SK-N-SH treated with all-trans-retinoic acid at 6 μM for 48 hours (cell line): ENCODE results near the gene LYST.

Source experiments
- ATAC-seq: fragments of 200-7000 bp; cut with Tn5 transposase; 3 replicates; pipeline ENCODE4 v1.9.1; 2020; ENCODE audit warnings: mild to moderate bottlenecking, moderate library complexity
- ARNTL ChIP-seq: fragments of 450-650 bp; formaldehyde crosslinking; IDR thresholded peaks from 2 replicates; pipeline ENCODE4 v1.5.0; 2020; ENCODE audit warnings: low read depth, mild to moderate bottlenecking, moderate library complexity, borderline replicate concordance
- BACH2 ChIP-seq: fragments of 250-450 bp; sonication (Bioruptor Pico); IDR thresholded peaks from 2 replicates; pipeline ENCODE4 v1.9.0; 2021; ENCODE audit warnings: mild to moderate bottlenecking, borderline replicate concordance
- CREB5 ChIP-seq: fragments of 250-450 bp; sonication (Bioruptor Pico); IDR thresholded peaks from 2 replicates; pipeline ENCODE4 v1.5.1; 2020; ENCODE audit warnings: low read depth, mild to moderate bottlenecking, moderate library complexity
- CSDC2 ChIP-seq: fragments of 250-450 bp; sonication (Bioruptor Pico); IDR thresholded peaks from 2 replicates; pipeline ENCODE4 v1.5.0; 2020; ENCODE audit warnings: mild to moderate bottlenecking, moderate library complexity
- ESRRG ChIP-seq: fragments of 250-450 bp; sonication (Bioruptor Pico); IDR thresholded peaks from 2 replicates; pipeline ENCODE4 v1.6.1; 2021; ENCODE audit warnings: mild to moderate bottlenecking
- GLIS3 ChIP-seq: fragments of 250-450 bp; sonication (Bioruptor Pico); IDR thresholded peaks from 2 replicates; pipeline ENCODE4 v1.5.0; 2020; ENCODE audit warnings: mild to moderate bottlenecking, moderate library complexity
- PATZ1 ChIP-seq: fragments of 250-450 bp; sonication (Bioruptor Pico); IDR thresholded peaks from 2 replicates; pipeline ENCODE4 v1.8.0; 2020; ENCODE audit warnings: mild to moderate bottlenecking, moderate library complexity, borderline replicate concordance
- RARB ChIP-seq: fragments of 250-450 bp; sonication (Bioruptor Pico); IDR thresholded peaks from 2 replicates; pipeline ENCODE4 v1.8.0; 2021; ENCODE audit warnings: mild to moderate bottlenecking, moderate library complexity
- SNAI2 ChIP-seq: fragments of 250-450 bp; sonication (Bioruptor Pico); IDR thresholded peaks from 2 replicates; pipeline ENCODE4 v1.5.0; 2020; ENCODE audit warnings: mild to moderate bottlenecking, moderate library complexity
- TOX ChIP-seq: fragments of 250-450 bp; sonication (Bioruptor Pico); IDR thresholded peaks from 2 replicates; pipeline ENCODE4 v1.8.0; 2021; ENCODE audit warnings: mild to moderate bottlenecking, moderate library complexity, borderline replicate concordance
- ZC3H10 ChIP-seq: fragments of 250-450 bp; sonication (Bioruptor Pico); IDR thresholded peaks from 2 replicates; pipeline ENCODE4 v1.5.1; 2021; ENCODE audit warnings: mild to moderate bottlenecking, moderate library complexity
- ZFP3 ChIP-seq: fragments of 250-450 bp; sonication (Bioruptor Pico); IDR thresholded peaks from 2 replicates; pipeline ENCODE4 v1.5.0; 2020; ENCODE audit warnings: mild to moderate bottlenecking, moderate library complexity
- ZFP30 ChIP-seq: fragments of 450-650 bp; formaldehyde crosslinking; IDR thresholded peaks from 2 replicates; pipeline ENCODE4 v1.5.0; 2022; ENCODE audit warnings: mild to moderate bottlenecking, moderate library complexity
- ZNF565 ChIP-seq: fragments of 450-650 bp; formaldehyde crosslinking; conservative IDR thresholded peaks from 2 replicates; pipeline ENCODE4 v1.5.0; 2020; ENCODE audit warnings: low read depth, mild to moderate bottlenecking, moderate library complexity
- ZNF70 ChIP-seq: fragments of 450-650 bp; formaldehyde crosslinking; IDR thresholded peaks from 2 replicates; pipeline ENCODE4 v1.5.0; 2020; ENCODE audit warnings: mild to moderate bottlenecking, moderate library complexity
- ZNF8 ChIP-seq: fragments of 450-650 bp; formaldehyde crosslinking; IDR thresholded peaks from 2 replicates; pipeline ENCODE4 v1.5.0; 2020; ENCODE audit warnings: mild to moderate bottlenecking, moderate library complexity
- TF ChIP-seq, protein P1 (sequence below): fragments of 250-450 bp; sonication (Bioruptor Pico); IDR thresholded peaks from 2 replicates; pipeline ENCODE4 v1.8.0; 2021; ENCODE audit warnings: low read depth, mild to moderate bottlenecking, moderate library complexity, borderline replicate concordance
- TF ChIP-seq, protein P2 (sequence below): fragments of 250-450 bp; sonication (Bioruptor Pico); IDR thresholded peaks from 2 replicates; pipeline ENCODE4 v1.5.0; 2020; ENCODE audit warnings: mild to moderate bottlenecking, moderate library complexity

Gene LYST

GRCh38 chr1:235892202-235892601, 25.5 kb upstream of the LYST start:
- TF ChIP-seq ARNTL (no peak), CSDC2 (CRISPR knock-in tag) (no peak)
- ATAC-seq: no peak

GRCh38 chr1:235888119-235888643, 21.5 kb upstream of the LYST start:
- TF ChIP-seq, protein P1, sequence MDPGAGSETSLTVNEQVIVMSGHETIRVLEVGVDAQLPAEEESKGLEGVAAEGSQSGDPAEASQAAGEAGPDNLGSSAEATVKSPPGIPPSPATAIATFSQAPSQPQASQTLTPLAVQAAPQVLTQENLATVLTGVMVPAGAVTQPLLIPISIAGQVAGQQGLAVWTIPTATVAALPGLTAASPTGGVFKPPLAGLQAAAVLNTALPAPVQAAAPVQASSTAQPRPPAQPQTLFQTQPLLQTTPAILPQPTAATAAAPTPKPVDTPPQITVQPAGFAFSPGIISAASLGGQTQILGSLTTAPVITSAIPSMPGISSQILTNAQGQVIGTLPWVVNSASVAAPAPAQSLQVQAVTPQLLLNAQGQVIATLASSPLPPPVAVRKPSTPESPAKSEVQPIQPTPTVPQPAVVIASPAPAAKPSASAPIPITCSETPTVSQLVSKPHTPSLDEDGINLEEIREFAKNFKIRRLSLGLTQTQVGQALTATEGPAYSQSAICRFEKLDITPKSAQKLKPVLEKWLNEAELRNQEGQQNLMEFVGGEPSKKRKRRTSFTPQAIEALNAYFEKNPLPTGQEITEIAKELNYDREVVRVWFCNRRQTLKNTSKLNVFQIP (CRISPR knock-in tag): no peak
- TF ChIP-seq RARB (CRISPR knock-in tag) (no peak), SNAI2 (CRISPR knock-in tag) (no peak), ZFP3 (CRISPR knock-in tag) (no peak), BACH2 (no peak), PATZ1 (CRISPR knock-in tag) (no peak), ZC3H10 (CRISPR knock-in tag) (no peak), ESRRG (CRISPR knock-in tag) (no peak), TOX (no peak), ZNF565 (CRISPR knock-in tag) (no peak), ZNF70 (CRISPR knock-in tag) (no peak), ZFP30 (no peak), CREB5 (CRISPR knock-in tag) (no peak), GLIS3 (CRISPR knock-in tag) (no peak), CSDC2 (CRISPR knock-in tag) (no peak)
- TF ChIP-seq, protein P2, sequence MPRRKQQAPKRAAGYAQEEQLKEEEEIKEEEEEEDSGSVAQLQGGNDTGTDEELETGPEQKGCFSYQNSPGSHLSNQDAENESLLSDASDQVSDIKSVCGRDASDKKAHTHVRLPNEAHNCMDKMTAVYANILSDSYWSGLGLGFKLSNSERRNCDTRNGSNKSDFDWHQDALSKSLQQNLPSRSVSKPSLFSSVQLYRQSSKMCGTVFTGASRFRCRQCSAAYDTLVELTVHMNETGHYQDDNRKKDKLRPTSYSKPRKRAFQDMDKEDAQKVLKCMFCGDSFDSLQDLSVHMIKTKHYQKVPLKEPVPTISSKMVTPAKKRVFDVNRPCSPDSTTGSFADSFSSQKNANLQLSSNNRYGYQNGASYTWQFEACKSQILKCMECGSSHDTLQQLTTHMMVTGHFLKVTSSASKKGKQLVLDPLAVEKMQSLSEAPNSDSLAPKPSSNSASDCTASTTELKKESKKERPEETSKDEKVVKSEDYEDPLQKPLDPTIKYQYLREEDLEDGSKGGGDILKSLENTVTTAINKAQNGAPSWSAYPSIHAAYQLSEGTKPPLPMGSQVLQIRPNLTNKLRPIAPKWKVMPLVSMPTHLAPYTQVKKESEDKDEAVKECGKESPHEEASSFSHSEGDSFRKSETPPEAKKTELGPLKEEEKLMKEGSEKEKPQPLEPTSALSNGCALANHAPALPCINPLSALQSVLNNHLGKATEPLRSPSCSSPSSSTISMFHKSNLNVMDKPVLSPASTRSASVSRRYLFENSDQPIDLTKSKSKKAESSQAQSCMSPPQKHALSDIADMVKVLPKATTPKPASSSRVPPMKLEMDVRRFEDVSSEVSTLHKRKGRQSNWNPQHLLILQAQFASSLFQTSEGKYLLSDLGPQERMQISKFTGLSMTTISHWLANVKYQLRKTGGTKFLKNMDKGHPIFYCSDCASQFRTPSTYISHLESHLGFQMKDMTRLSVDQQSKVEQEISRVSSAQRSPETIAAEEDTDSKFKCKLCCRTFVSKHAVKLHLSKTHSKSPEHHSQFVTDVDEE (CRISPR knock-in tag): no peak
- TF ChIP-seq, all 23 proteins: peak for 0
- no peak for ATAC-seq

DNA sequence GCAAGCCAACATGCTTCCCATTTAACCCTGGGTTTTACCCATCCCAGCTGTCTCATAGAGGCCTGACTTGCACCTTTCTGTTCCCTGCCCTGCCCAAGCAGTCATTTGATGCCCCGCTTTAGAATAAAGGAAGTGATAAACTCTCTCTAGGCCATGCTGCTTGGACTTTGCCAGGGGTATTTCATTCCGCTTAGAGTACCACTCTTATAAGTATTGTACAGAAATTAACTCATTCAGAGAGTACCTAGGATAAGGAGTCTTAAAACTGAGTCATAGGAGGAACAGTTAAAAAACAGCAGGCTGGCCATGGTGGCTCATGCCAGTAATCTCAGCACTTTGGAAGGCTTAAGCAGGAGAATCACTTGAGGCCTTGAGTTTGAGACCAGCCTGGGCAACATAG, 21.0 kb upstream of the LYST start:
- TF ChIP-seq ZNF565 (CRISPR knock-in tag) (no peak), RARB (CRISPR knock-in tag) (no peak), ZNF8 (no peak), TOX (no peak), ZNF70 (CRISPR knock-in tag) (no peak), ZFP3 (CRISPR knock-in tag) (no peak), ESRRG (CRISPR knock-in tag) (no peak)
- TF ChIP-seq, protein P2 (CRISPR knock-in tag): no peak
- TF ChIP-seq, protein P1 (CRISPR knock-in tag): no peak
- ATAC-seq: no peak
